Measurements from ENCODE around the gene PRDM16.

- TF ChIP-seq, protein P1, sequence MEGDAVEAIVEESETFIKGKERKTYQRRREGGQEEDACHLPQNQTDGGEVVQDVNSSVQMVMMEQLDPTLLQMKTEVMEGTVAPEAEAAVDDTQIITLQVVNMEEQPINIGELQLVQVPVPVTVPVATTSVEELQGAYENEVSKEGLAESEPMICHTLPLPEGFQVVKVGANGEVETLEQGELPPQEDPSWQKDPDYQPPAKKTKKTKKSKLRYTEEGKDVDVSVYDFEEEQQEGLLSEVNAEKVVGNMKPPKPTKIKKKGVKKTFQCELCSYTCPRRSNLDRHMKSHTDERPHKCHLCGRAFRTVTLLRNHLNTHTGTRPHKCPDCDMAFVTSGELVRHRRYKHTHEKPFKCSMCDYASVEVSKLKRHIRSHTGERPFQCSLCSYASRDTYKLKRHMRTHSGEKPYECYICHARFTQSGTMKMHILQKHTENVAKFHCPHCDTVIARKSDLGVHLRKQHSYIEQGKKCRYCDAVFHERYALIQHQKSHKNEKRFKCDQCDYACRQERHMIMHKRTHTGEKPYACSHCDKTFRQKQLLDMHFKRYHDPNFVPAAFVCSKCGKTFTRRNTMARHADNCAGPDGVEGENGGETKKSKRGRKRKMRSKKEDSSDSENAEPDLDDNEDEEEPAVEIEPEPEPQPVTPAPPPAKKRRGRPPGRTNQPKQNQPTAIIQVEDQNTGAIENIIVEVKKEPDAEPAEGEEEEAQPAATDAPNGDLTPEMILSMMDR (IDR thresholded peaks at IDR 0.05), result no peak
- TF ChIP-seq POLR2A (IDR thresholded peaks at IDR 0.05), result no peak
These were observed 35.3 kb upstream of the PRDM16 start for GRCh38 chr1:3033790-3034090.
